COR-L47 (cell line): ENCODE measurements around the gene NDUFA13.

Source experiments
- DNase-seq: peaks from one replicate; lab custom pipeline; 2025; lab: John Stamatoyannopoulos, UW

NDUFA13 gene

GRCh38 chr19:19548915-19549759 is 33.1 kb downstream of the NDUFA13 start:
- no peak for DNase-seq

GRCh38 chr19:19549804-19550464 is 33.9 kb downstream of the NDUFA13 start:
- no peak for DNase-seq

GRCh38 chr19:19550485-19550929 is 34.5 kb downstream of the NDUFA13 start:
- no peak for DNase-seq

GRCh38 chr19:19550972-19551852 is 35.2 kb downstream of the NDUFA13 start:
- DNase-seq = no peak

GRCh38 chr19:19551853-19552192 is 35.8 kb downstream of the NDUFA13 start:
- DNase-seq = no peak

- DNase-seq = no peak
These were observed 36.8 kb downstream of the NDUFA13 start for GRCh38 chr19:19552798-19553197.

- DNase-seq = no peak
These were observed 37.6 kb downstream of the NDUFA13 start for GRCh38 chr19:19553670-19554069.

- DNase-seq = no peak
These were observed 38.3 kb downstream of the NDUFA13 start for GRCh38 chr19:19554074-19555023.

GRCh38 chr19:19558055-19558454 is 42.0 kb downstream of the NDUFA13 start:
- DNase-seq = no peak

GRCh38 chr19:19558636-19559035 is 42.6 kb downstream of the NDUFA13 start:
- no peak for DNase-seq

GRCh38 chr19:19559931-19560330 is 43.9 kb downstream of the NDUFA13 start:
- DNase-seq = no peak

- DNase-seq = no peak
These were observed 46.1 kb downstream of the NDUFA13 start for GRCh38 chr19:19561946-19562664.

GRCh38 chr19:19562665-19563347 is 46.8 kb downstream of the NDUFA13 start:
- no peak for DNase-seq

GRCh38 chr19:19563348-19563848 is 47.4 kb downstream of the NDUFA13 start:
- no peak for DNase-seq

- no peak for DNase-seq
These were observed 50.3 kb downstream of the NDUFA13 start for GRCh38 chr19:19566306-19566705.

- no peak for DNase-seq
These were observed 51.4 kb downstream of the NDUFA13 start for GRCh38 chr19:19567391-19567790.

- no peak for DNase-seq
These were observed 53.1 kb downstream of the NDUFA13 start for GRCh38 chr19:19568802-19569756.

- DNase-seq = no peak
These were observed 54.5 kb downstream of the NDUFA13 start for GRCh38 chr19:19570571-19570970.
